NCI-H2171 treated with DMSO at 0.1 percent for 48 hours (cell line): ENCODE data around the gene ZNF710.
"Not testable (repeated sequence)": the region's sequence is repeated elsewhere in the genome, so short reads cannot be mapped to it uniquely, and the experiment has no call there.

Experiments used
- DNase-seq: peaks from one replicate; lab custom pipeline; 2025; lab: John Stamatoyannopoulos, UW

Gene ZNF710

DNA sequence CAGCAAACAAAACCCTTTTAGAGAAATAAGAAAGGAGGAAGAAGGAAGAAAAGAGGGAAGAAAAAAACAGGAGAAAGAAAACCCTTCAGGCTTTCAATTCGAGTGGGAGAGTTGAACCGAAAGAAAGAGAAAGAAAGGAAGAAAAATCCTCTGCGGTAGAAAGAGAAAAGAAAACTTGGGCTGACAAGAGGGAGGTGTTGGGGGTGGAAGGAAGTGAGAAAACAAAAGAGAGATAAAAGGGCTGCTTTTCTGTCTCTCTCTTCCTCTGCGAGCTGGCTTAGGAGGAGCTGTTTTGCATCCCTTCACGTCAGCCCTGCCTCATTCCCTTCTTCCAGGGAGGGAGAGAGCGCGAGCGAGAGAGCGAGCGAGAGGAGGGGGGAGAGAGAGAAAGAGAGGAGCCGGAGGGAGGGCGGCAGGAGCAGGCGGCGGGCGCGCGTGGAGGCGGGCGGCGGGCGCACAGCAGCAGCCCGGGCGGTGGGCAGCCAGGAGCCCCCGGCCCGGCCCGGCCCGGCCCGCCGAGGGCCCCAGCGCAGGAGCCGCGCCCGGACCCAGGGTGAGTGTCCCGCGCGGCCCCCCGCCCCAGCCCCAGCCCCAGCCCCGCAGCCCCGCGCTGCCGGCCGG is at the start of gene ZNF710:
Gene ZNF710 (plus strand): TSS at position 263 of the 621 bp plus-strand sequence. CDS start 65,814 bp downstream, outside the sequence.
- peak; percentile 48 for DNase-seq

DNA sequence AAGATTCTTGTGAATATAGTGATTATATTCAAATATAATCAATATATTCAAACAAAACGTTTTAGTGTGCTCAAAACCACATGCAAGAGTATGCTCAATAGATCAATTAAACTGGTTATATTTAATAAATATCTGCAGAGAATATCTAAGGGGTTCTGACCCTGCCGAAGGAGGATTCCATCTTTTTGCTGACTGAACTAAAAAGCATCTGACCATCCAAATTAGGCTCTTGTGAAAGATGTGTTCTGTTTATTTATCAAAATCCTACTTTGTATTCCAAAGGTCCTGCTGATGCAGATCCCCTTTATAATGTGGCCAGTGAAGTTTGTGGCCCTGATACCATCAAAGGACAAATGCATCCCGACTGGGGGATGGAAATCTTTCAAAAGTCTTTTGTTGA is 46.6 kb upstream of the ZNF710 start:
- no peak for DNase-seq

DNA sequence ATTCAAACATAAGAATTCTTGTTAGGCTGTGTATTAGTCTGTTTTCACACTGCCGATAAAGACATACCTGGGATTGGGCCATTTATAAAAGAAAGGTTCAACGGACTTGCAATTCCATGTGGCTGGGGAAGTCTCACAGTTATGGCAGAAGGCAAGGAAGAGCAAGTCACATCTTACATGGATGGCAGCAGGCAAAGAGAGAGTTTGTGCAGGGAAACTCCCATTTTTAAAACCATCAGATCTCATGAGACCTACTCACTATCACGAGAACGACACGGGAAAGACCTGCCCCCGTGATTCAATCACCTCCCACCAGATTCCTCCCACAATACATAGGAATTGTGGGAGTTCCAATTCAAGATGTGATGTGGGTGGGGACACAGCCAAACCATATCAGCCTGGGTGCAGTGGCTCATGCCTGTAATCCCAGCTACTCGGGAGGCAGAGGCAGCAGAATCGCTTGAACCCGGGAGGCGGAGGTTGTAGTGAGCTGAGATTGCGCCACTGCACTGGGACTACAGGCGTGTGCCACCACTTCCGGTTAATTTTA is 45.6 kb upstream of the ZNF710 start:
- not testable (repeated sequence) for DNase-seq

GRCh38 chr15:89958107-89958805 is 42.9 kb upstream of the ZNF710 start:
- DNase-seq: peak; percentile 37

- no peak for DNase-seq
Observed at GRCh38 chr15:89963301-89964231, 37.6 kb upstream of the ZNF710 start.

GRCh38 chr15:89964232-89964954 is 36.7 kb upstream of the ZNF710 start:
- no peak for DNase-seq

DNA sequence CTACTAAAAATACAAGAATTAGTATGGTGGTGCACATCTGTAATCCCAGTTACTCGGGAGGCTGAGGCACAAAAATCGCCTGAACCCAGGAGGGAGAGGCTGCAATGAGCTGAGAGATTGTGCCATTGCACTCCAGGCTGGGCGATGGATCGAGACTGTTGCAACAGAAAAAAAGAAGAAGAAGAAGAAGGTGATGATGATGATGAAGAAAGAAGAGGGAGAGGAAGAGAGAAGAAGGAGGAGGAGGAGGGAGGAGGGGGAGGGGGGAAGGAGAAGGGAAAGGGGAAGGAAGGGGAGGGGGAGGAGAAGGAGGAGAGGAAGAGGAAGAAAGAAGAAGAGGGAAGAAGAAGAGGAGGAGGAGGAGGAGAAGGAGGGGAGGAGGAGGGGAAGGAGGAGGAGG is 33.2 kb upstream of the ZNF710 start:
- no peak for DNase-seq

- no peak for DNase-seq
Observed at GRCh38 chr15:89971592-89971997, 29.5 kb upstream of the ZNF710 start.

GRCh38 chr15:89972085-89972484 is 29.0 kb upstream of the ZNF710 start:
- no peak for DNase-seq

DNA sequence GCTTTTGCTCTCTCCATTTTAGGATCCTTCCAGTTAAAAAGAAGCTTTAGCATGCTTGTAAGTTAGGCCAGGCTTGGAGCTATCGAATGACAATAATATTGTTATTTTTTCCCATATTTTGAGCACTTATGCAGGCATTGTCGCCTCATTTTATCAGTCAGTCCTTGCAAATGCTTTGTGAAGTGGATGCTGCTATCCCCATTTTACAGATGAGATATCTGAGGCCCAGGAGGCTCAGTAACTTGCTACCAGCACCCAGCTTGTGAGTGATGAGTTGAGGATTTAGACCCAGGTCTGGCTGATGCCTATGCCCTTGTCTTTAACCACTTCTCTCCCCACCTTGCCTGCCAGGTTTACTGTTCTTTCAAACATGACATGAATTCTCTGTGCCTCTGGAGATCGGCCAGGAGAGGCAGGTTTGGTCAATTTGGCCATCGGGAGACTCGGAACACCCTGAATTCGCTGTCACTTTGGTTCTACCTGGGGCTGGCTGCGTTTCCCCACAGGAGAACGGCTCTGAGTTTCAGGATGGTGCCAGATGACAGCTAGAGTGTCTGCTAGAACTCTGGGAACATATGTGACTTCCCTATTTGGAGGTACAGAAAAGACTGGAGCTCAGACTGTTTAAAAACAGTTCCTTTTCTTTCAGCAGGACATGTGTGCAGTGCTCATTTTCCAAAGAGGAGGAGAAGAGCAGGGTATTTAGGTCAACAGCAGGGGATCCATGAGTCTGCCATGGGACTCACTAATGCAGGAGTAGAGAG is 25.5 kb upstream of the ZNF710 start:
- DNase-seq: no peak

GRCh38 chr15:89976246-89976600 is 24.9 kb upstream of the ZNF710 start:
- no peak for DNase-seq

DNA sequence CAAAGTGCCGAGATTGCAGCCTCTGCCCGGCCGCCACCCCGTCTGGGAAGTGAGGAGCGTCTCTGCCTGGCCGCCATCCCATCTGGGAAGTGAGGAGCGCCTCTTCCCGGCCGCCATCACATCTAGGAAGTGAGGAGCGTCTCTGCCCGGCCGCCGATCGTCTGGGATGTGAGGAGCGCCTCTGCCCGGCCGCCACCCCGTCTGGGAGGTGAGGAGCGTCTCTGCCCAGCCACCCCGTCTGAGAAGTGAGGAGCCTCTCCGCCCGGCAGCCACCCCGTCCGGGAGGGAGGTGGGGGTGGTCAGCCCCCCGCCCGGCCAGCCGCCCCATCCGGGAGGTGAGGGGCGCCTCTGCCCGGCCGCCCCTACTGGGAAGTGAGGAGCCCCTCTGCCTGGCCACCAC is 23.3 kb upstream of the ZNF710 start:
- not testable (repeated sequence) for DNase-seq

DNA sequence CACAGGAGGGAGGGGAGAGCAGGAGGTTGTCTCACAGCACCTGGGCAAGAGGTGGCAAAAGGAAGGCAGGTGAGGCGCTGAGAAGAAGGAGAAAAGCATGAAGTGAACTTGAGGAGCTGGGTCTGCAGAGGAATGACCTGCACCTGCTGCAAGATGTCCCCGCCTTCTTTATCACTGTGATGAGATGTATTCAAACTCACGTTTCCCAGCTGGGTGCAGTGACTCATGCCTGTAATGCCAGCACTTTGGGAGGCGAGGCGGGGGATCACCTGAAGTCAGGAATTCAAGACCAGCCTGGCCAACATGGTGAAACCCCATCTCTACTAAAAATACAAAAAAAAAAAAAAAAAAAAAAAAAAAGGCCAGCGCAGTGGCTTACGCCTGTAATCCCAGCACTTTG is 22.2 kb upstream of the ZNF710 start:
- DNase-seq: no peak

- no peak for DNase-seq
Observed at GRCh38 chr15:89980896-89981295, 20.2 kb upstream of the ZNF710 start.

DNA sequence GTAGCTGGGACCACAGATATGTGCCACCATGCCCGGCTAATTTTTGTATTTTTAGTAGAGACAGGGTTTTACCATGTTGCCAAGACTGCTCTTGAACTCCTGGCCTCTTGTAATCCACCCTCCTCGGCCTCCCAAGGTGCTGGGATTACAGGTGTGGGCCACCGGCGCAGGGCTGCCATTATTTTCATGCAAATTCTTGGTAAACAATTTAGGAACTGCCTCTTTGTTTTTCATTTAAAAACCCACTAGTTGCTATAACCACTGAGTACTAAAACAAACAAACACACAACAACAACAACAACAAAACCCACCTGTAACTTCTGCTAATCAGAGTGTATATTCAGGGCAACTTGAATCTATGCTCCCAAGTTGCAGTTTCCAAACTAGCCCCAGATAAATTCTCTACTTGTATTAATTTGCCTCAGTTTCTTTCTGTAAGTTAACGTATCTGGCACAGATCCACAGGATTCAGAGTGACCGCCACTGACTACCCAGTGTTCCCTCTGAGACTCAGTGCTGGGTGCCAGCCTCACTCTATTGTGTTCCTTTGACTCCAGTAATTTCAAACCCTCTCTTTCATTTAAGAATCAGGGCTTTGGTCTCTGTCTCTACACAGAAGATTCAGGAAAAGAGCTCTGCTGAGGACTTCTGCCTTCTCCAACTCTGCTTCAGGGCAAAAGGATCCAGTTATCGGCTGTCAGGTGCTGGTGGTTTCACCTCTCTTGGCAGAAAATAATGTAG is 18.6 kb upstream of the ZNF710 start:
- no peak for DNase-seq

DNA sequence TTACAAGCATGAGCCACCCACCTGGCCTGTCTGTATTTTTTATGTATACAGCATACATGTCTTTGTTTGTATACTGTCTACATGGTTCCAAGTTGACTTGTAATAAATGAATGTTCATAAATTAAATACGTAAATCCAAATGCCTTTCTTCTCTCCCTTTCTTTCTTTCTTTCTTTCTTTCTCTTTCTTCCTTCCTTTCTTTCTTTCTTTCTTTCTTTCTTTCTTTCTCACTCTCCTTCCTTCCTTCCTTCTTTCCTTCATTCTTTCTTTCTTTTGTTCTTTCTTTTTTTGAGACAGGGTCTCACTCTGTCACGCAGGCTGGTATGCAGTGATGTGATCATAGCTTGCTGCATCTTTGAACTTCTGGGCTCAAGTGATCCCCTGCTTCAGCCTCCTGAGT is 17.1 kb upstream of the ZNF710 start:
- no peak for DNase-seq

- no peak for DNase-seq
Observed at GRCh38 chr15:89984421-89985010, 16.6 kb upstream of the ZNF710 start.

DNA sequence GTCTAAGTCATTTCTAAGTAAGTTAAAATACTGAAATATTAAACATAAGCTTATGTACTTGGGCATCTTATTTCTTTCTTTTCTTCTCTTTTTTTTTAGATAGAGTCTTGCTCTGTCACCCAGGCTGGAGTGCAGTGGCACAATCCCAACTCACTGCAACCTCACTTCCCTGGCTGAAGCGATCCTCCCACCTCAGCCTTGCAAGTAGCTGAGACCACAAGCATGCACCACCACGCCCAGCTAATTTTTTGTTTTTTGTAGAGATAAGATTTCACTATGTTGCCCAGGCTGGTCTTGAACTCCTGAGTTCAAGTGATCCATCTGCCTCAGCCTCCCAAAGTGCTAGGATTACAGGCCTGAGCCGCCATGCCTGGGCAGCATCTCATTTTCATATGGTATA is 16.0 kb upstream of the ZNF710 start:
- no peak for DNase-seq

DNA sequence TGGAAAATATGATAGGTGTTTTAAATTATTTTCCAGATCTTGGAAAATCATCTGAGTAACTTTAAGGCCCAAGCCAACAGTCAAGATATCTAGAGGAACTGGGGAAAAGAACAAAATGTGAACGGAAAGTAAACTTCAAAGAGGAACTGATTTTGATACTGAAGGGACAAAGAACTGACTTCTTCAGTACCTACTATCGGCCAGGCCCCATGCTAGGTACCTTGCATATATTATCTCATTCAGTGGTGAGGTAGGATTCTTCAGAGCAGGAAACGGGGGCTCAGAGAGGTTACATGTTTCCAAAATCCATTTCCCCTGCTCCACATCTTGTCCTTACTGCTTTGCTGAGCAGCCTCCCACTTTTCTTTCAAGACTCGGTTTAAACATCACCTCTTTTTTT is 9.8 kb upstream of the ZNF710 start:
- no peak for DNase-seq

GRCh38 chr15:89993349-89993748 is 7.8 kb upstream of the ZNF710 start:
- no peak for DNase-seq
